ENCODE results near the gene CTCF.

GRCh38 chr16:67542464-67542863 is 19.9 kb upstream of the CTCF start:
- TF ChIP-seq POLR2AphosphoS5 (IDR thresholded peaks at IDR 0.05; ENCODE audit: insufficient read depth, low read depth, low read length) (no peak), CTCF (IDR thresholded peaks at IDR 0.05; ENCODE audit: extremely low read depth in 1 of 2, insufficient read depth in 1 of 2, low read depth in 1 of 2, low read length in 2 of 2) (no peak), POLR2A (IDR thresholded peaks at IDR 0.05; ENCODE audit: low read depth, low read length) (peak; percentile 18), EZH2 (IDR thresholded peaks at IDR 0.05; ENCODE audit: borderline replicate concordance, low read depth, low read length, severe bottlenecking) (no peak)
- TF ChIP-seq, protein P1, sequence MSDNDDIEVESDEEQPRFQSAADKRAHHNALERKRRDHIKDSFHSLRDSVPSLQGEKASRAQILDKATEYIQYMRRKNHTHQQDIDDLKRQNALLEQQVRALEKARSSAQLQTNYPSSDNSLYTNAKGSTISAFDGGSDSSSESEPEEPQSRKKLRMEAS (IDR thresholded peaks at IDR 0.05; ENCODE audit: insufficient read depth, insufficient read length): no peak

Measured in endothelial cell of umbilical vein (primary cell).